Stimulated activated CD4-positive, alpha-beta T cell treated with anti-CD3 and anti-CD28 coated beads, Interleukin-15, amount 100 ng/mL, for 24 hours (primary cell): ENCODE measurements around the gene KIF13A.
"Not testable (repeated sequence)": the region's sequence is repeated elsewhere in the genome, so short reads cannot be mapped to it uniquely, and the experiment has no call there.

ENCODE experiments used
- DNase-seq: peaks from one replicate; pipeline ENCODE4 v3.0.0-alpha.2; 2020

KIF13A gene

GRCh38 chr6:17867880-17868279, 119.6 kb downstream of the KIF13A start:
- no peak for DNase-seq

DNA sequence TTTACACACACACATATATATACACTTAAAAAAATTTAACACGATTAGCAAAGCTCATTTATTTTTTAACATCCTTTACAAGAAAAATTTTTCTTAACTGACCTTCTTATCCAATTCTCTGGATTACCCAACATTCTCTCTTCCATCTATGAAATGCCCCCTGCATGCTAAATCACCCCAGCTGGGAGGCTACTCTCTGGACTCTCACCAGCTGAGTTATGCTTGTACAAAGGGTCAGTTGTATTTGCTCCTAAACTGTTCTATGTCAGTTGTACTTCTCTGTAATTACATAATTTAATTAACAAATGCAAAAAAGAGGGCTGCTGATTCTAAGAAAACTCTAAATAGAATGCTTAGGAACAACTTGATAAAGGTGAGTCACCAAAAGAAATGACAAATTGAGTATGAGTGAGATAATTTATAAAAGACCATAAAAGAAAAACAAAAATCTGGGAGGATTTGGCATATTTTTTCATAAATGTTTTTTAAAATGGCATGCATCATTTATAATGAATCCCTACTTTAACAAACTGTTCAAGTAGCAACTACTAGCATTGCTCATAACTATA, 120.5 kb downstream of the KIF13A start:
- DNase-seq = no peak

DNA sequence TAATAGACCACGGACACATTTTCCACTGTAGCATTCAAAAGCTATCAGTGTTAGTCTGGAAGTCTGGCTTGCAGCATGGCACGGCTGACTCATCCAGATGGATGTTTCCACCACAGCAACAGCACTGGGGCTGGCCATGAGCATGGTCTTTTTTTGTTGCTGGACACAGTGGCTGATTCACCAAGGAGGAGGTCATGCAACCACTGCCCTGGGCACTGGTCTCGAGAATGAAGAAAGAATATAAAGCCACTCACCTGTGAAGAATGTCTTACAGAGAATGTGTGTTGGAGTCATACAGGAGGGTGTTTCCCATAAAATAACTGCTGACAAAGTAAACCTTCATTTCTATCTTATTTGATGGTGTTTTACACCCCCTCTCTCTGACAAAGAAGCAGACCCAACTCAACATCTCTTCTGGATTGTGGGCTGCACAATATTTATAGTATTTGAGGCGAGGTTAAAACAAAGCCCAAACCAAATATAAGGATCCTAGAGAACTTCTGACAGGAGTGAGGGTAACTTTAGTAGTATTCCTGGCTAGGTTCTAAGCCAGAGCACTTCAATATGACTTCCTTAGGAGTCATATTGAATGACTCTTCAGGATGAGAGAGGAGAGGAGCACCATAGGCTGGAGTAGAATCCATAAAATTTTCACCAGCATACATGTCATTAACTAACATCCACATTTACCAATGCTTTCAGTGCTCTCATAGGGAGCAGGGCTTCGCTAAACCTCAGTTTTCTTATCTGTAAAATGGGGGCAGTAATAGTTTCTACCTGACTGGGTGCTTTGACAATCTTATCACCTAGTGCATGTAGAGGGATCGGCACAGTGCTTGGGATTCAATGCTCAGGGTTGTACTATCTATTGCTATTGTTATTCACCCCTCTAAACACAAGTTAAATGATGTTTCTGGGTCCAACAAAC, 121.4 kb downstream of the KIF13A start:
- DNase-seq = no peak

- no peak for DNase-seq
Measured at GRCh38 chr6:17865243-17865642, 122.2 kb downstream of the KIF13A start.

- DNase-seq = no peak
Measured at GRCh38 chr6:17863901-17864754, 123.3 kb downstream of the KIF13A start.

GRCh38 chr6:17861361-17861760, 126.1 kb downstream of the KIF13A start:
- DNase-seq = no peak

DNA sequence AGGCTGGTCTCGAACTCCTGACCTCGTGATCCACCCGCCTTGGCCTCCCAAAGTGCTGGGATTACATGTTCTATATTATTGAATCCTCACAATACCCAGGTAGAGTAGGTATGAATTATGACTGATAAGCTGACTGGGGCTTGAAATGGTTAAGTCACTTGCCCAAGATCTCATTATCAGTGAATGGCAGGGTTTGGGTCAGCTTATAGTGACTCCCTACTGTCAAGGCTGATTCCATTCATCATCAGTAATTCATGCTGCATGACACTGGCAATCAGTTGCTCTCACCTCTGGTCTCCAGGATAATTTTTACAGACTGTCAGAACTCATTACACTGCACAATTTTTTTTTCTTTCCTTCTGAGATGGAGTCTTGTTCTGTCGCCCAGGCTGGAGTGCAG, 127.6 kb downstream of the KIF13A start:
- DNase-seq = no peak

DNA sequence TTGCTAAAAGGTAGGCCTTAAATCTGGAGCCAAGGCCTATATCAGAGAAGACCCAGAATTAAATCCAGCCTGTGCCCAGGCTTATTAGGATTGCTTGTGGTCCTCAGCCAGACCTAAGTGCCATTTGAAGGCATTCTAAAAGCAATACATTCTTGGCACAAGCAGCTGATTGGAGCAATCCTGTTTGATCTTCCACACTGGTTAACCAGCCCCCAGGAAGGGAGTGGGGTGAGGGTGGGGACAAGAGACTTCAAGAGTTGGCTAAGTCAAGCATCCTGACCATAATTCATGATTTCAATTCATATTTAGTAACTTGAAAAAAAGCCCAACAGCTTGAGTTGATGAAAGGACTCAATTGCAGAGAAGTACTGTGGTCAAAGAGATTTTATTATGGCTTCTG, 128.9 kb downstream of the KIF13A start:
- no peak for DNase-seq

GRCh38 chr6:17857188-17857587, 130.2 kb downstream of the KIF13A start:
- not testable (repeated sequence) for DNase-seq

DNA sequence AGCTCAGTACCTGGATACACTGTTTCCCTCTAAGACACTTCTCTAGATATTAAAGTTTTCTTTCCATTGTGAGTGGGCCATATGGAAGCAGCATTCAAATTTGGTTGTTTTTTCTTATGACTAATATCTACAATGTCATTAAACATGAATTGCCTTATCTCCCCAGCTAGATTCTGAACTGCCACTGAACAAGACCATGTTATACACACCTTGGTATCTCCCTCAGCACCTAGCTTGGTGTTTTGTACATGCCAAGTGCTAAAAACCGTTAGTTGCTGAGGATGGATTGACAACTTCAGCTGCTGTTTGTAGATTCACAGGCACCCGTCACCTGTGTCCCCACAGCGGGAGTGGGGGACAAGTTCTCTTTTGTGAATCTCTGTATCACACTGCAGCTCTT, 131.1 kb downstream of the KIF13A start:
- DNase-seq = no peak

DNA sequence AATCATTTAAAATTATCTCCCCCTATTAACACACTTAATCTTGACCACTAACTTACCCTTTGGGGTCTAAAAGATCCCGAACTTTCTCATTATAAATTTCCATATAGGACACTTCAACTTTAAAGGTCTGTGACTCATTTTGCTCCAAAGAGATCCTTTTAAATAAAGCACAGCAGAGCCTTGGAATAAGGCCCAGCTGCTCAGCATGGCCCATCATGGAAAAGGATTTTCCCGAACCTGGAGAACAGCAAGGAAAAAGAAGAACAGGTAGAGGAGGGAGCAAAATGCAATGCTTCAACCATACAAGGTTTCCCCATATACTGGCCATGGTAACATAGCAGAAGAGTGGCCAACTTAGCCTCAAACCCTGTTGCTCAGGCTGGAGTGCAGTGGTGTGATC, 132.1 kb downstream of the KIF13A start:
- no peak for DNase-seq

GRCh38 chr6:17853533-17853932, 133.9 kb downstream of the KIF13A start:
- no peak for DNase-seq

DNA sequence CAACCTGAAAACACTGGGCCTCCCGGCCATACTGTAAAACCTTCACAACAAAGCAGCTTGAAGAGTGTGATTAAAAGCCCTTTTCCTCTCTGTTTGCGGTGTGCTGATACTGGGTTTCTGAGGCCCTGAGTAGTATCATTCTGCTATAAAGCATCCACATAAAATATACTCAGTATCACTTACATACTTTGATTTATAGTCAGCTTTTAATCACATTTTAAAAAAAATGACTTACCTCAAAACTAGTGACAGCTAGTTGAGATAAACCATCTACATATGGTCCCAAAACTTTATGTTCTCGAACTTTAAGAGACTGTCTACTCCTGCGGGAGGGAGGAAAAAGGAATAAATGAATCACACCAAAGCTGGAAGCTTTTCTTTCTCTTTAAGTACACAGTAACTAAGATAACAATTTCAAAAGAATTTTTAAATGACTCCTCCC, 135.7 kb downstream of the KIF13A start:
- no peak for DNase-seq

- no peak for DNase-seq
Measured at GRCh38 chr6:17851001-17851719, 136.3 kb downstream of the KIF13A start.

- DNase-seq = no peak
Measured at GRCh38 chr6:17850281-17850680, 137.2 kb downstream of the KIF13A start.

GRCh38 chr6:17847203-17847760, 140.2 kb downstream of the KIF13A start:
- no peak for DNase-seq

DNA sequence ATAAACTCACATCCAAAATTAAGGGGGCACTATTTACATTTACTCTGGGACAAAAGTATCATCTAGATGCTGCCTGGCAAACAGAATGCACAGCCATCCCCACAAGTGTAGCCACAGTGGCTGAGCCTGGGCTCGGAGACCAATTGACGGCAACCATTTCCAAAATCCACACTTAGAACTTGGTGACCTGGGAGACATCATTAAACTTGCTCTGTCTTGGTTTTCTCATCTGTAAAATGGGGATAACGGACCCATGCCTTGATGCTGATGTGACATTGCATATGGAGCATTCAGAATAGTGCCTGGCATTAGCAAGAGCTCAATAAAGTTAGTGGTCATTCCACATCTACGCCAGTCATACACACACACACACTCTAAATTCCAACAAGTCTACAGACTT, 140.7 kb downstream of the KIF13A start:
- no peak for DNase-seq

DNA sequence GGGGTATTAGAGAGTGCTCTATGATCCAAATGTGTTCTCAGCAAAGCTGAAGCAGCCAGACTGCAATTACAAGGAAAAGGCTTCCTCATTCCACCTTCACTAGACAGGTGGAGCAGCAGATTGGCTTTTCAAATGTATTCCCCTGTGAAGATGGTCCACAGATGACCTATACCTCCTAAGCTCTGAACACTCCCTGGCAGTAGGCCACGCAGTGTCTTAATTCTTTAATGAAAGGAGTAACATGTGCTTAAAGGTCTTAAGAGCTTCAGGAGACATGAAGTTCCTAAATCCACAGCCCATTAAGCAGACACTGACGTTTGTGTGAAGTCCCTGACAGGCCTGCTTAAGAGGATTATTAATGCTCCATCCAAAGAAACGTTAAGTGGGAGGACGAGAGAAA, 141.8 kb downstream of the KIF13A start:
- DNase-seq = no peak

DNA sequence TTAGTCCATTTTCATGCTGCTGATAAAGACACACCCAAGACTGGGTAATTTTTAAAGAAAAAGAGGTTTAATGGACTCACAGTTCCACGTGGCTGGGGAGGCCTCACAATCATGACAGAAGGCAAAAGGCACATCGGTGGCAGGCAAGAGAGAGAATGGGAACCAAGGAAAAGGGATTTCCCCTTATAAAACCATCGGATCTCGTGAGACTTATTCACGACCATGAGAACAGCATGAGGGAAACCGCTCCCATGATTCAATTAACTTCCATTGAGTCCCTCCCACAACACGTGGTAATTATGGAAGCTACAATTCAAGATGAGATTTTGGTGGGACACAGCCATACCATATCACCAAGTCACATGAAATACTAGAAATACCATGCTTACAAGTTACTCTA, 142.5 kb downstream of the KIF13A start:
- DNase-seq = not testable (repeated sequence)

GRCh38 chr6:17842934-17843821, 144.3 kb downstream of the KIF13A start:
- no peak for DNase-seq

DNA sequence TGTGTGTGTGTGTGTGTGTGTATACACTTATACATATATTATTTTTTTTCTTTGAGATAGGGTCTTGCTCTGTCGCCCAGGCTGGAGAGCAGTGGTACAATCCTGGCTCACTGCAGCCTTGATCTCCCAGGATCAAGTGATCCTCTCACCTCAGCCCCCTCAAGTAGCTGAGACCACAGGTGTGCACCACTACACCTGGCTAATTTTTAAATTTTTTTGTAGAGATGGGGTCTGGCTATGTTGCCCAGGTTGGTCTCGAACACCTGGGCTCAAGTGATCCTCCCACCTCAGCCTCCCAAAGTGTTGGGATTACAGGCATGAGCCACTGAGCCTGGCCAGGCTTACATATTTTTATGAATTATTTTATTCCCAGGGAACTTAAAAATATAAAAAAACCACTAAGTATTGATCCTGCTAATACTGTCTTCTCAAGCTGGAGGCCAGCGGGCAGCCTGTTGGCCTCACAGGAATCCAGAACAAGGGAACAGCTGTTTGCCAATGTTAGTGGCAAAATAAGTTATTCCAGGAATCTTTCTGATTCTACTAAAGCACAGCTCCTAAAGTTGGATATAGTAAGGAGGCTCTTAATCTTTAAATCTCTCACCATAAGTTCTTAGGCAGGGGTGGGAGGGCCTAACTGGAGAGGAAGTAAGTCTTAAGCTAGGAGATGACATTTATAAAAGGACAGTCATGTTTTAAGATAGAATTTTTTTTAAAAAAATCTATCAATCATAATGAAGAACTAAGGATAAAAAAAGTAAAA, 145.2 kb downstream of the KIF13A start:
- DNase-seq = no peak
